Ectodermal cell (in vitro differentiated cells): Measurements from ENCODE around the gene MAP3K4.
"Not testable (repeated sequence)": the region's sequence is repeated elsewhere in the genome, so short reads cannot be mapped to it uniquely, and the experiment has no call there.

Source experiments
- H3K27ac ChIP-seq: 2 replicates; pipeline ENCODE4 v1.7.0; 2013; ENCODE audit warnings: mild to moderate bottlenecking, low read depth, low read length; ENCODE audit not compliant: insufficient read depth, poor library complexity, severe bottlenecking
- H3K27me3 ChIP-seq: 2 replicates; pipeline ENCODE4 v1.7.0; 2013; ENCODE audit warnings: mild to moderate bottlenecking, low read length; ENCODE audit not compliant: insufficient read depth, control insufficient read depth, poor library complexity, severe bottlenecking
- H3K36me3 ChIP-seq: one replicate; pipeline ENCODE4 v1.7.0; 2013; ENCODE audit warnings: low read length; ENCODE audit not compliant: control insufficient read depth, insufficient read depth
- H3K4me1 ChIP-seq: one replicate; pipeline ENCODE4 v1.7.0; 2013; ENCODE audit warnings: low read length; ENCODE audit not compliant: control insufficient read depth, insufficient read depth
- H3K4me3 ChIP-seq: 2 replicates; pipeline ENCODE4 v1.7.0; 2013; ENCODE audit warnings: low read depth, low read length, control low read depth; ENCODE audit not compliant: insufficient read depth
- H3K9me3 ChIP-seq: 2 replicates; pipeline ENCODE4 v1.7.0; 2013; ENCODE audit warnings: mild to moderate bottlenecking, low read length, moderate library complexity; ENCODE audit not compliant: control insufficient read depth
- WGBS, 2 experiments: methylation state at CpG; one replicate each; pipeline ENCODE4 v1.1.7; 2013; ENCODE audit warnings: missing lambda C conversion rate in 2 of 2; 5-methylcytosine and 5-hydroxymethylcytosine counted together

The MAP3K4 gene

DNA sequence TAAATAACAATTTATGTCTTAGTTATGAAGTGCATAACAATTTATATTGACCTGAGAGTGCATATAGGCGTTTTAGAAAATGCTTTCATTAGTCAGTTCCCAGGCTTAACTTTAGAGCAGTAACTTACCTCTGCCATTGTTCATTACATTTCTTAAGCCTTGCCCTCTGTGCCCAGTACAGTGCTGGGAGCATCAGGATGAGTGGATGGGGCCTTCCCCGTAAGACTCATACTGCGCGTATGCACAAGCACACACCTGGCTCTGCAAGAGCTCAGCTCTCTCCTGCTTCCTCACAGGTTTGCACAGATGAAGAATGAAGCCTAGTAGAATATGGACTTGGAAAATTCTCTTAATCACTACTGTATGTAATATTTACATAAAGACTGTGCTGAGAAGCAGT, 125.0 kb downstream of the MAP3K4 start:
- Histone ChIP-seq H3K27ac (no peak overlapping the region), H3K4me1 (no peaks in the 10 kb centered on the region), H3K27me3 (no peaks in the 10 kb centered on the region), H3K4me3 (no peak overlapping the region), H3K36me3 (peaks cover 64% of the 10 kb centered on the region), H3K9me3 (peaks cover 4% of the 10 kb centered on the region)
- WGBS, 2 experiments = 94 to 98% methylated on average over 4 of the region's 4 CpGs

DNA sequence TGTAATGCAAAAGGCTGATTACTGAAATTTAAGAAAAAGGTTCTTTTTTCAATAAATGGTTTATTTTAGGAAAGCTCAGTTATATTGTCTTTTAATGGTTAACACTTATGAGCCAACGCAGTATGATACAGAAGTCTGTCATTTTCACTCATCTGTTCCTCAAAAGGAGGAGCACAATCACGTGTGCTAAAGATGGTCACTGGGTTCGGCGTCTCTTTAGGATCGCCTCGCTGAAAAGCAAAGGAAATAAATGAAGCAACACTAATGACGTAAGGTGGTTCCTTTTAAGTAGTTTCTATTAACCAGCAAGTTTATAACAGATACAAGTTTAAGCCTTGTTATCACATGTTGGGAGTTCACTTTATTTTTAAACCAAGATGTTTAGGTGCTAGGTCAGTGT, 125.7 kb downstream of the MAP3K4 start:
- Histone ChIP-seq H3K9me3 (peaks cover 4% of the 10 kb centered on the region), H3K27ac (no peak overlapping the region), H3K4me1 (no peaks in the 10 kb centered on the region), H3K4me3 (no peak overlapping the region), H3K36me3 (peaks cover 58% of the 10 kb centered on the region), H3K27me3 (no peaks in the 10 kb centered on the region)
- WGBS, 2 experiments = 97 to 98% methylated on average over 7 of the region's 7 CpGs

DNA sequence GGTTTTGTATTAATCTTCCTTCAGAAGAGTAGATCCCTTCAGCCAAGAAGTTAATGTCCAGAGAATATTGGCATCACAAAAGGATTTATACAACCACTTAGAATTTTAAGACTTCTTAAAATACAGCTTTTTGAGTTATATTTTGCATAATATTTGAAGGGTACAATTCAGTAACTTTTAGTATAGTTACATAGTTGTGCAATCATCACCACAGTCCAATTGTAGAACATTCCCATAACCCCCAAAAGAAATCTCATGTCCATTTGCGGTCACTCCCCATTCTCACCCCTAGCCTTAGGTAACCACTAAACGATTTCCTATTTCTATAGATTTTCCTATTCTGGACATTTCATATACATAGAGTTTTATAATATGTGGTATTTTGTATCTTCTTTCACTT, 126.4 kb downstream of the MAP3K4 start:
- Histone ChIP-seq H3K27me3 (no peaks in the 10 kb centered on the region), H3K27ac (no peak overlapping the region), H3K4me3 (no peak overlapping the region), H3K4me1 (no peaks in the 10 kb centered on the region), H3K36me3 (peaks cover 58% of the 10 kb centered on the region), H3K9me3 (peaks cover 4% of the 10 kb centered on the region)
- 89 to 100% methylated on average over 1 to 2 of the region's 2 CpGs for WGBS, 2 experiments

DNA sequence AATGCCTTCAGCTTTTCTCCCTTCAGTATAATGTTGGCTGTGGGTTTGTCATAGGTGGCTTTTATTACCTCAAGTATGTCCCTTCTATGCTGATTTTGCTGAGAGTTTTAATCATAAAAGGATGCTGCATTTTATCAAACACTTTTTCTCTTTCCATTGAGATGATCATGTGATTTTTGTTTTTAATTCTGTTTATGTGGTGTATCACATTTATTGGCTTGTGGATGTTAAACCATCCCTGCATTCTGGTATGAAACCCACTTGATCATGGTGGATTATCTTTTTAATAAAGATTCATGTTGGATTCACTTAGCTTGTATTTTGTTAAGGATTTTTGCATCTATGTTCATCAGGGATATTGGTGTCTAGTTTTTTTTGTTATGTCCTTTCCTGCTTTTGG, 131.8 kb downstream of the MAP3K4 start:
- not testable (repeated sequence) for H3K9me3 ChIP-seq, H3K27ac ChIP-seq, H3K27me3 ChIP-seq, H3K4me1 ChIP-seq, H3K4me3 ChIP-seq
- H3K36me3 ChIP-seq = peaks cover 43% of the 10 kb centered on the region

DNA sequence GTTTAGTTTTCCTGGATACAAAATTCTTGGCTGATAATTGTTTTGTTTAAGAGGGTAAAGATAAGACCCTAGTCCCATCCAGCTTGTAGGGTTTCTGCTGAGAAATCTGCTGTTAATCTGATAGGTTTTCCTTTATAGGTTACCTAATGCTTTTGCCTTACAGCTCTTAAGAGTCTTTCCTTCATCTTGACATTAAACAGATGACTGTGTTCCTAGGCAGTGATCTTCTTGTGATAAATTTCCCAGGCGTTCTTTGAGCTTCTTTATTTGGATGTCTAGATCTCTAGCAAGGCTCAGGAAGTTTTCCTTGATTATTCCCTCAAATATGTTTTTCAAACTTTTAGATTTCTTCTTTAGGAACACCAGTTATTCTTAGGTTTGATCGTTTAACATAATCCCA, 134.0 kb downstream of the MAP3K4 start:
- Histone ChIP-seq H3K4me3 (no peak overlapping the region), H3K27me3 (no peaks in the 10 kb centered on the region), H3K27ac (no peak overlapping the region), H3K9me3 (no peaks in the 10 kb centered on the region), H3K36me3 (peaks cover 39% of the 10 kb centered on the region), H3K4me1 (no peaks in the 10 kb centered on the region)
- 91 to 100% methylated on average over 2 of the region's 2 CpGs for WGBS, 2 experiments

DNA sequence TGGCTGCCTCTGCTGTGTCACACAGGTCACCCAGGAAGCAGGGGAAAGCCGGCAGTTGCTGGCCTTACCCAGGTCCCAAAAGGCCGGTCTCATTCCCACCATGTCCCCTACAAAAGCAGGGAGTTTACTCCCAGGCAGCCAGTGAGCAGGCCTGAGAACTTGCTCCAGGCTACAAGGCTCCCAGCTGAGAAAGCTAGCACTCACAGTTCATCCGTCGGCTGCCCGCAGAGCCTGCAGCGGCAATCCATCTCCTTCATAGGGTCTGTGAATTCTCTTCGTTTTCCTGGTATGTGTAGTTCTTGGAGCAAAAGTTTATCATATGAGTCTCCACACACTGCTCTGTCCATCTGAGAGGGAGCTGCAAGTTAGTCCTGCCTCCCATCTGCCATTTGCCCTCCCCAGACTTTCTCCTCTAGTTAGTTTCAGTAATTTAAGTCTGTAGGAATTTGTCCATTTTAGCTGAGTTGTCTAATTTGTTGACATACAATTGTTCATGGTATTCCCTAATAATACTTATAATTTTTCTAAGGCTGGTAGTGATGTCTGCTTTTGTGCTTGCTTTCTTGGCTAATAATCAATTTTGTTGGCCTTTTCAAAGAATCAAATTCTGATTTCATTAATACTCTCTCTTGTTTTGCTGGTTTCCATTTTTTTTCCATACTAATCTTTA, 135.6 kb downstream of the MAP3K4 start:
- 94 to 97% methylated on average over 7 of the region's 7 CpGs for WGBS, 2 experiments
- H3K36me3 ChIP-seq = peaks cover 45% of the 10 kb centered on the region
- H3K4me3 ChIP-seq = no peak overlapping the region
- H3K4me1 ChIP-seq = no peaks in the 10 kb centered on the region
- no peaks in the 10 kb centered on the region for H3K9me3 ChIP-seq
- no peaks in the 10 kb centered on the region for H3K27me3 ChIP-seq
- no peak overlapping the region for H3K27ac ChIP-seq

DNA sequence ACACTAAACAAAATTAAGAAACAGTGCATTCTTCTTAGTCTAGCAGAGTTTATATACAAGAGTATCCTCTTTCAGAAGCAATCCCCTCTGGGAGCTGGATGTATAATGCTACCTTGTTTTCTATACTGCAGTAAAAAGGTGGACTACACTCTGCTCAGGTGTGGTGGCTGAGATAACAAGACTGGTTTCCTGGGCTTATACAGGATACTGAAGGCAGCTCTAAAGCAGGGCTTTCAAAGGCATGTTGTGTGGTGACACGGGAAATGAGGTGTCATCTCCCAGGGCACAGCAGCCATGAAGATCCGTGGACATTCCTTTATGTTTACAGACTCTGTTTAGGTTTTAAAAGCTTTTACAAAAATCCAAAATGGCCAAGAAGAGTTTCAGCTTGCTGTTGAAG, 136.7 kb downstream of the MAP3K4 start:
- no peak overlapping the region for H3K27ac ChIP-seq
- 96 to 100% methylated on average over 2 of the region's 2 CpGs for WGBS, 2 experiments

DNA sequence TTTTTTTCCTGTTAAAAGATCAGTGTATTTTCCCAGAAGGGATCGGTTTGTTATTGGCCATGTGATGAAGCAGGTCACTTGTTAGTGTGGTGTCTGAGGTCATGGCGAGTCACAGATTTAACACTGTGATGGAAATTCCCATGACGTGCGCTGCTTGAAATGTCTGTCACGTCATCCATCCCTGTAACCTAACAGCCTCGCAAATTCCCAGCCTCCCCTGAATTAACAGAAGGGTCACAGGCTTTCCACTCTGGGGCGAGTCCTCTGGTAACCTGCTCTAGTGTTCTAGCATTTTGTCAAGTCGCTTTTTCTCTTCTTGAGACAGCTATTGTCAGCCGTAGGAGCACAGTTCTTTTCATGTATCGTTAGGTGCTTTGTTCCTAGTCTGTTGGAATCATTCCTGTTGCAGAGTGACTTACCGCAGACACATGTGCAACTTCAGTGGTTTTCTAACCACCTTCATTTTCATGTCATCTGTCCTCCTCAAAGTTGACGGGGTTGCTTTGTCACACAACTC, 137.2 kb downstream of the MAP3K4 start:
- Histone ChIP-seq H3K9me3 (no peaks in the 10 kb centered on the region), H3K27ac (no peak overlapping the region), H3K36me3 (peaks cover 46% of the 10 kb centered on the region), H3K4me1 (no peaks in the 10 kb centered on the region), H3K27me3 (no peaks in the 10 kb centered on the region), H3K4me3 (no peak overlapping the region)
- WGBS, 2 experiments = 86 to 87% methylated on average over 12 of the region's 12 CpGs

More for the DNA sequence above, 136.7 kb downstream of the MAP3K4 start:
- Histone ChIP-seq H3K9me3 (no peaks in the 10 kb centered on the region), H3K4me1 (no peaks in the 10 kb centered on the region), H3K36me3 (peaks cover 42% of the 10 kb centered on the region), H3K4me3 (no peak overlapping the region), H3K27me3 (no peaks in the 10 kb centered on the region)

DNA sequence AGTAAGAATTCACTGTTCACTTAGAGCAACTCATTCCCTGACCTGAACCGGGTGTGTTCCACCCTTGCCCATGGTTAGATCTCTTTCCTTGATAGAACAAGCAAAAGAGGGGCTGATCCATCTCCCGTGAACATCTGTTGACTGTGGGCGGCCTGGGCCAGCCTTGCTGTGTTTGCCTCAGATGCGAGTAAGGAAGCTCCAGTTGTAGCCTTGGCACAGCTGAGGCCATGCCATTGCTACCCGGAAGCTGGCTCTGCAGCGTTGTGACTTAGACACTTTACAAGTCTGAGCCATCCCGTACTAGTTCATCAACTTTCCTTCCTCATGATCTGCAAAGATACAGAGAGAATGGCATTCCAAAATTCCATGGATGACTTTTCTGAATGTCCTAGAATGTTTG, 139.0 kb downstream of the MAP3K4 start:
- Histone ChIP-seq H3K27me3 (no peaks in the 10 kb centered on the region), H3K9me3 (no peaks in the 10 kb centered on the region), H3K4me1 (no peaks in the 10 kb centered on the region), H3K36me3 (peaks cover 47% of the 10 kb centered on the region), H3K4me3 (no peak overlapping the region), H3K27ac (no peak overlapping the region)
- WGBS, 2 experiments = 96 to 97% methylated on average over 7 of the region's 7 CpGs

DNA sequence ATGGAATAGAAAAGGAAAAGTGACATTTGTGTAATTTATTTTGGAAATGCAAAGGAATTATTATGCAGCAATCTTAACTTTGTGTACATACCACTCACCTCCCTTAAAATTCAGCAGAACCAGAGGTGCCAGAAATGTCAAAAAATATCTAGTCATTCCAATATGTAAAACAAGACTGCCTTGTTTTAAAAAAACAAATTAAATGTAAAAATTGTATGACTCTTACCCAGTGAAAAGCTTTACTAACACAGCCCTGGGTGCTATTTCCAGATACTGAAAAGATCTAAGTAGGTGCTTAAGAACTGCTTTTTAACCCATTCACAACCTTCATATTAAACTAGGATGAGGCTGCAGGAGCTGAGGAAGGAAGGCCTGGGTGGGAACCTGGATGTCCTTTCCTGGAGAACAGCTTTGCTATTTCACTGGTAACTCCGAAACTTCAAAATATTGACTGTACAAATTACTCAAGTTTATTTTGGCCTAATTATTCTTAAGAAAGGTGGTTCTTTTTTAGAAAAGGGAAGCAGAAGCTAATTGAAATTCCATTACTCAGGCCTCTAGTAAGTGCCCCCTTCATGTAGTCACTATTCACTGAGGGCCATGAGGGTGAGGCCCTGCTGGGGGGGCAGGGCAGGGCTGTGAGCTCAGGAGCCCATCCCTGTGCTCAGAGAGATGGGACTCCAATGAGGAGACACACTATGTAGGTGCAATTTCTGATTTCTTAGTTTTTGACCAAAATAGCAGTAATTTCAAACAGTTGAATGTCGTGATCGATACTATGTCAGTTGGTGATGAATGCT, 139.6 kb downstream of the MAP3K4 start:
- H3K27ac ChIP-seq = no peak overlapping the region

More for the DNA sequence above, 139.6 kb downstream of the MAP3K4 start:
- H3K27me3 ChIP-seq = no peaks in the 10 kb centered on the region
- H3K4me1 ChIP-seq = no peaks in the 10 kb centered on the region
- WGBS, 2 experiments = 94 to 96% methylated on average over 2 to 3 of the region's 3 CpGs
- no peak overlapping the region for H3K4me3 ChIP-seq
- peaks cover 52% of the 10 kb centered on the region for H3K36me3 ChIP-seq
- no peaks in the 10 kb centered on the region for H3K9me3 ChIP-seq
